ENCODE results near the gene SELPLG. TPM values are rescaled to one million over a fixed set of nuclear protein-coding genes. Genes with fewer than 3 reads are reported as not detected.
"Not testable (repeated sequence)": the region's sequence is repeated elsewhere in the genome, so short reads cannot be mapped to it uniquely, and the experiment has no call there.

SELPLG gene
- total and polyA plus RNA-seq, 2 experiments from 2014 or later, result 0.37 to 1.5 TPM

GRCh38 chr12:108575199-108575912 is 58.3 kb downstream of the SELPLG start:
- Histone ChIP-seq H2AFZ (no peak overlapping the region), H3K4me3 (no peak overlapping the region), H3K27ac (no peak overlapping the region), H3K27me3 (no peaks in the 10 kb centered on the region), H3K4me1 (ENCODE audit: insufficient read depth) (peaks cover 6% of the 10 kb centered on the region), H3K79me2 (no peaks in the 10 kb centered on the region), H4K20me1 (ENCODE audit: insufficient read depth, poor library complexity, severe bottlenecking) (no peaks in the 10 kb centered on the region), H3K4me2 (no peak overlapping the region), H3K36me3 (replicated peaks; ENCODE audit: insufficient read depth, low read depth) (no peaks in the 10 kb centered on the region), H3K9me3 (ENCODE audit: low read depth) (no peaks in the 10 kb centered on the region), H3K9me2 (replicated peaks; ENCODE audit: insufficient read depth) (no peaks in the 10 kb centered on the region)
- 96% methylated on average over 9 of the region's 9 CpGs for WGBS (ENCODE audit: low lambda C conversion rate, missing lambda C conversion rate)
- DNase-seq (ENCODE audit: low spot score), result no peak
- TF ChIP-seq CTCF (IDR thresholded peaks at IDR 0.05; ENCODE audit: poor library complexity), result no peak
- TF ChIP-seq EZH2phosphoT487 (IDR thresholded peaks at IDR 0.05; ENCODE audit: low read depth, severe bottlenecking, unreplicated experiment), result no peak
- no peak for TF ChIP-seq EZH2 (IDR thresholded peaks at IDR 0.05; ENCODE audit: borderline replicate concordance)

GRCh38 chr12:108574276-108574675 is 59.4 kb downstream of the SELPLG start:
- not testable (repeated sequence) for DNase-seq (ENCODE audit: low spot score); H3K27me3 ChIP-seq; H3K4me1 ChIP-seq (ENCODE audit: insufficient read depth); H2AFZ ChIP-seq; H3K36me3 ChIP-seq (replicated peaks; ENCODE audit: insufficient read depth, low read depth); H3K9me3 ChIP-seq (ENCODE audit: low read depth); H3K9me2 ChIP-seq (replicated peaks; ENCODE audit: insufficient read depth); H3K79me2 ChIP-seq; H3K4me2 ChIP-seq; H3K27ac ChIP-seq; H4K20me1 ChIP-seq (ENCODE audit: insufficient read depth, poor library complexity, severe bottlenecking); H3K4me3 ChIP-seq
- WGBS (ENCODE audit: low lambda C conversion rate, missing lambda C conversion rate), result 100% methylated on average over 1 of the region's 1 CpG

- H3K4me2 ChIP-seq, result no peak overlapping the region
- peaks cover 4% of the 10 kb centered on the region for H3K4me1 ChIP-seq (ENCODE audit: insufficient read depth)
- no peak for DNase-seq (ENCODE audit: low spot score)
- H3K27me3 ChIP-seq, result no peaks in the 10 kb centered on the region
- no peak overlapping the region for H3K4me3 ChIP-seq
- no peaks in the 10 kb centered on the region for H3K36me3 ChIP-seq (replicated peaks; ENCODE audit: insufficient read depth, low read depth)
- WGBS (ENCODE audit: low lambda C conversion rate, missing lambda C conversion rate), result 52% methylated on average over 2 of the region's 2 CpGs
- H3K79me2 ChIP-seq, result no peaks in the 10 kb centered on the region
- TF ChIP-seq CTCF (IDR thresholded peaks at IDR 0.05; ENCODE audit: poor library complexity) (no peak), EZH2phosphoT487 (IDR thresholded peaks at IDR 0.05; ENCODE audit: low read depth, severe bottlenecking, unreplicated experiment) (no peak), EZH2 (IDR thresholded peaks at IDR 0.05; ENCODE audit: borderline replicate concordance) (no peak)
- no peak overlapping the region for H3K27ac ChIP-seq
- no peaks in the 10 kb centered on the region for H4K20me1 ChIP-seq (ENCODE audit: insufficient read depth, poor library complexity, severe bottlenecking)
- H3K9me3 ChIP-seq (ENCODE audit: low read depth), result no peaks in the 10 kb centered on the region
- no peak overlapping the region for H2AFZ ChIP-seq
- H3K9me2 ChIP-seq (replicated peaks; ENCODE audit: insufficient read depth), result no peaks in the 10 kb centered on the region
Observed at GRCh38 chr12:108573317-108573716, 60.4 kb downstream of the SELPLG start.

GRCh38 chr12:108572166-108572790 is 61.4 kb downstream of the SELPLG start:
- 76% methylated on average over 8 of the region's 8 CpGs for WGBS (ENCODE audit: low lambda C conversion rate, missing lambda C conversion rate)
- Histone ChIP-seq H3K4me2 (no peak overlapping the region), H3K4me1 (ENCODE audit: insufficient read depth) (peaks cover 4% of the 10 kb centered on the region), H3K27ac (peak overlapping the region; percentile 31), H3K9me3 (ENCODE audit: low read depth) (no peaks in the 10 kb centered on the region), H4K20me1 (ENCODE audit: insufficient read depth, poor library complexity, severe bottlenecking) (no peaks in the 10 kb centered on the region), H3K27me3 (no peaks in the 10 kb centered on the region), H3K79me2 (no peaks in the 10 kb centered on the region), H3K4me3 (no peak overlapping the region), H2AFZ (no peak overlapping the region), H3K36me3 (replicated peaks; ENCODE audit: insufficient read depth, low read depth) (no peaks in the 10 kb centered on the region), H3K9me2 (replicated peaks; ENCODE audit: insufficient read depth) (no peaks in the 10 kb centered on the region)
- TF ChIP-seq EZH2phosphoT487 (IDR thresholded peaks at IDR 0.05; ENCODE audit: low read depth, severe bottlenecking, unreplicated experiment) (no peak), CTCF (IDR thresholded peaks at IDR 0.05; ENCODE audit: poor library complexity) (no peak), EZH2 (IDR thresholded peaks at IDR 0.05; ENCODE audit: borderline replicate concordance) (no peak)
- no peak for DNase-seq (ENCODE audit: low spot score)

All from hepatocyte (in vitro differentiated cells).